Fibroblast of upper back skin (primary cell): ENCODE results near the gene LCN6.
"Not testable (repeated sequence)": the region's sequence is repeated elsewhere in the genome, so short reads cannot be mapped to it uniquely, and the experiment has no call there.

Experiments used
- DNase-seq: peaks from one replicate; pipeline ENCODE4 v3.0.0-alpha.2; 2013

Gene LCN6, protein sequence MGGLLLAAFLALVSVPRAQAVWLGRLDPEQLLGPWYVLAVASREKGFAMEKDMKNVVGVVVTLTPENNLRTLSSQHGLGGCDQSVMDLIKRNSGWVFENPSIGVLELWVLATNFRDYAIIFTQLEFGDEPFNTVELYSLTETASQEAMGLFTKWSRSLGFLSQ

DNA sequence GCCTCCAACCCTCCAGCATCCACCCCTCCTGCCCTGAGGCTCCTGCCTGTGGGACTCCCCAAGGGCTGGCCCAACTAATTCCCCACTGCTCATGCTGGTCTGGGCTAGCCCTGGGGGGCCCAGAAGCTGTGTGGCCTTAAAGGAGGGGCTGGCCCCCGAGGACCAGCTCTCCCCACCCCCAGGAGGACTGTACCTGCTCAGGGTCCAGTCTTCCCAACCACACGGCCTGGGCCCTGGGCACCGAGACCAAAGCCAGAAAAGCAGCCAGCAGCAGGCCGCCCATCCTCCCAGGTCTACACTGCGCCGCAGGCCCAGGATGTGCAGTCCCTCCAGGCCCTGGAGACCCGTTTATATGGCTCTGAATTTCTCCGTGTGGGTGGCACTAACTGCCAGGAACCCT, at the start of gene LCN6:
Gene LCN6, minus strand, starts transcription at position 325 of the 400 bp plus-strand sequence. Its CDS starts 42 bp downstream, at position 283.
- no peak for DNase-seq

DNA sequence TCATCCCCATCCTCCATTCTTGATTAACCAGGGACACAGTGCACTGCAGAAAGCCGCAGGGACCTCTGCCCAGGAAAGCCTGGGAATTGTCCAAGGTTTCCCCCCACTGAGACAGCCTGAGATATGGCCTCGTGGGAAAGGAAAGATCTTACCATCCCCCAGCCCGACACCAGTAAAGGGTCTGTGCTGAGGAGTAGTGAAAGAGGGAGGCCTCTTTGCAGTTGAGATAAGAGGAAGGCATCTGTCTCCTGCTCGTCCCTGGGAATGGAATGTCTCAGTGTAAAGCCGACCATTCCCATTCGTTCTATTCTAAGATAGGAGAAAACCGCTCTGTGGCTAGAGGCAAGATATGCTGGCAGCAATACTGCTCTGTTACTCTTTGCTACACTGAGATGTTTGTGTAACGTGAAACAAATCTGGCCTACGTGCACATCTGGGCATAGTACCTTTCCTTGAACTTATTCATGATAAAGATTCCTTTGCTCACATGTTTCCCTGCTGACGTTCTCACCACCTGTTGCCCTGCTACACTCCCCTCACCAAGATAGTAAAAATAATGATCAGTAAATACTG, 48.5 kb upstream of the LCN6 start:
- peak; percentile 42 for DNase-seq

DNA sequence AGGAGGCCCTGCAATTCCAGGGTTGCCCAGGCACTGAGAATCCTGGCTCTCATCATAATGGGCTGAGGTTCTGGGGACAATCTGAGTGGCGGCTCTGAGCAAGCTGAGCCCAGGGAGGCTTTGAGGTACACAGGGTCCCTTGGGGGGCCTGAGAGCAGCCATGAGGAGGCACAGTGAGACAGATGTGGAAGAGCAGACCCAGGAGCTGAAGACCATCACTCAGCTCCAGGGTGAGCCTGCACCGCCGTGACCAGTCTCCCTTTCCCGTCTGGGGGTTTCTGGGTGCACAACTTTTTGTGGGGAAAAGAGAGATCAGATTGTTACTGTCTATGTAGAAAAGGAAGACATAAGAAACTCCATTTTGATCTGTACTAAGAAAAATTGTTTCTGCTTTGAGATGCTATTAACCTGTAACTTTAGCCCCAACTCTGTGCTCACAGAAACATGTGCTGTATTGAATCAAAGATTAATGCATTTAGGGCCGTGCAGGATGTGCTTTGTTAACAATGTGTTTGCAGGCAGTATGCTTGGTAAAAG, 48.0 kb upstream of the LCN6 start, which contains the start of gene CCDC183:
Gene CCDC183, plus strand, starts transcription at position 101 of the 537 bp plus-strand sequence. Its CDS starts 60 bp downstream, at position 161.
- DNase-seq, result no peak

DNA sequence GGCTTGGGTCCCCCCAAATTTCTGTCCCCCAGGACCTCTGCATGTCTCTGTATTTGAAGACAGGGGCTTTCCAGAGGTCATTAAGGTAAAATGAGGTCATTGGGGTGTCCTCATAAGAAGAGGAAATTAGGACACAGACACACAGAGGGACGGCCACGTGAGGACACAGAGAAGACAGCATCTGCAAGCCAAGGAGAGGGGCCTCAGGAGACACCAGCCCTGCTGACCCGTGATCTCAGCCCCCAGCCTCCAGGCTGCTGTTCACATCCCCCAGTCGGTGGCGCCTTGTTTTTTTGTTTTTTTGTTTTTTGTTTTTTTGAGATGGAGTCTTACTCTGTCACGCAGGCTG, 46.6 kb upstream of the LCN6 start:
- DNase-seq, result no peak

DNA sequence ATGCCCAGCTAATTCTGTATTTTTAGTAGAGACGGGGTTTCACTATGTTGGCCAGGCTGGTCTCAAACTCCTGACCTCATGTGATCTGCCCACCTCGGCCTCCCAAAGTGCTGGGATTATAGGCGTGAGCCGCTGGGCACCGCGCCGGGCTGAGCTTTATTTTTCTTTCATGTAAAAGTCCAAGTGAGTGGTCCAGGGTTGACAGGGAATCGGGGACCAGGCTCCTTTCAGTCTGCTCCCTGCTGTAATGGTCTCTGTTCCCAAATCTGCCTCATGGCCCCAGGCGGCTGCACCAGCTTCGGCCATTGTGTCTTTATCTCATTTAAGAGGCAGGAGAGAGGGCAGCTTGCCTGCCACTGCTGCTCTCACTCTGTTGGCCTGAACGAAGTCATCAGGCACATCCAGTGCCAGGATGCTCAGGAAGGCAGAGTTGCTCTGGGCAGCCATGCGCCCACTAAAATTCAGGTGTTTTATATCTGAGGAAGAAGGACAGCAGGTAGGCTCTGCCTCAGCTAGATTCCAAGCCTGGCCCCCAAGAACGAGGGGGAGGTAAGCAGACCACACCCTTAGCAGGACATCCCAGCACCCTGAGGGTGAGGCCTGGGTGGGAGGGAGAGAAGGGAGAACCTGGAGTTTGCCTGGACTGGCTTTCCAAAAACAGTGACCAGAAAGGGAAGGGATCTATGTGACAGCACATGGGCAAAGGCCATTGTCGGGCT, 46.1 kb upstream of the LCN6 start:
- DNase-seq, result no peak

DNA sequence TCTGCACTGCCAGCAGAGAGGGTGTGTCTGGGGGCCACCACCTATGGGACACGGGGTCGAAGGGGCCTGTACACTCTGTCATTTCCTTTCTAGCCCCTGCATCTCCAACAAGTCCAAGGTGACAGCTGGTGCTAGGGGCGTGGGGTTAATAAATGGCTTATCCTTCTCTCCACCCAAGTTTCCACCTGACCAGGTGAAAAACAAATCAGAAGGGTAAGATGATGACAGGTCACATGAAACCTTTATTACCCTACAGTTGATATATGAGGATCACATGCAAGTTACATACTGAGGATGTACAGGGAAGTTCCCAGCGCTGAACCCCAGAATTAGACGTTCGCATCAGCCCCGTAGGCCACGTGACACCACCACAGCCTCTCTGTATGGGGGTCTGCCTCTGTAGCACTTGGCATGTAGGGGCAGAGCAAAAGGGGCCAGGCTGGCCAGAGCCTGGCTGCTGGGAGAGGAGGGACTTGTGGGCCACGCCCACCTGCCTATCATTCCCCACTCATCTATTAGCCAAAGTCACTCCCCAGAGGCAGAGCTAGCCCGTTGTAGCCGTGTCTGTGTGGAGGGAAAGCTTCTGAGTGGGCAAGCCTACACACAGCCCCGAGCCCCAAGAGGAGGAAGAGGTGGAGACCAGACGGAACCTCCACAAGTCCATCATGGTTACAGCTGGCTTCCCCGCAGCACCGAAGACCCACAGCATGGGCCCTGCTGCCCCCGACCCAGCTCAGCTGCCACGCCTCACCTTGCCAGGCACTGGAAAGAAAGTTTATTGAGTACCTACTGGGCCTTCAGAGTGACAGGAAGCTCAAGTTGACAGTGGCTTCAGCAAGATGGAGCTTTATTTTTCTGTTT, 45.0 kb upstream of the LCN6 start:
- no peak for DNase-seq

DNA sequence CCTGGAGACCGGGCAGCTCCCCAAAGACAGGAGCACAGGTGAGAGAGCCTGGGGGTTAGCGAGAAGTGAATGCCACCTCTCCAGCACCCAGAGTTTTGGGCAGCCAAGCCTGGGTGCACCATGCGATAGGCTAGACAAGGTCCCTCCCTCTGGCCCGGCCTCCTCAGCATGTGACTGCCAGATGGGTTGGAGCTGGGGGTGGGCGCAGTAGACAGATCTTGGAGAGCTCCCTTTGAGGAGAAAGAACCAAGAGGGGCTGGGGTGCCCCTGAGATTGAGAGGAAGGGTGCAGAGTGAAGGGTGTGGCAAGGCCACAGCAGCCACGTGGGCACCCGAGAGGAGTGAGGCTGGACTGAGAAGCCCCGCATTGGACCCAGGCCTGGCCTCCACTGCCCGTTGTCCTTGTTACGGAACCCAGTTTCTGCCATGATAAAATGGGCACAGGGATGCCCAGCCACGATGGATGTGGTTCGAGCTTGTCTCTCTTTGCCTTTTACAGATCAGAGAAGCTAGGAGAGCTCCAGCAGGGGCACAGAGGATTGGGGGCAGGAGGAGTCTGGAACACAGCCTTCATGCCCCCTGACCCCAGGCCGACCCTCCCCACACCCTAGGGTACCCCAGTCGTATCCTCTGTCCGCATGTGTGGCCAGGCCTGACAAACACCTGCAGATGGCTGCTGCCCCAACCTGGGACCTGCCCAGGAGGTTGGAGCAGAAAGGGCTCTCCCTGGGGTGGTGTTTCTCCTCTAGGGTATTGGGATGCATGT, 44.2 kb upstream of the LCN6 start:
- DNase-seq, result no peak

DNA sequence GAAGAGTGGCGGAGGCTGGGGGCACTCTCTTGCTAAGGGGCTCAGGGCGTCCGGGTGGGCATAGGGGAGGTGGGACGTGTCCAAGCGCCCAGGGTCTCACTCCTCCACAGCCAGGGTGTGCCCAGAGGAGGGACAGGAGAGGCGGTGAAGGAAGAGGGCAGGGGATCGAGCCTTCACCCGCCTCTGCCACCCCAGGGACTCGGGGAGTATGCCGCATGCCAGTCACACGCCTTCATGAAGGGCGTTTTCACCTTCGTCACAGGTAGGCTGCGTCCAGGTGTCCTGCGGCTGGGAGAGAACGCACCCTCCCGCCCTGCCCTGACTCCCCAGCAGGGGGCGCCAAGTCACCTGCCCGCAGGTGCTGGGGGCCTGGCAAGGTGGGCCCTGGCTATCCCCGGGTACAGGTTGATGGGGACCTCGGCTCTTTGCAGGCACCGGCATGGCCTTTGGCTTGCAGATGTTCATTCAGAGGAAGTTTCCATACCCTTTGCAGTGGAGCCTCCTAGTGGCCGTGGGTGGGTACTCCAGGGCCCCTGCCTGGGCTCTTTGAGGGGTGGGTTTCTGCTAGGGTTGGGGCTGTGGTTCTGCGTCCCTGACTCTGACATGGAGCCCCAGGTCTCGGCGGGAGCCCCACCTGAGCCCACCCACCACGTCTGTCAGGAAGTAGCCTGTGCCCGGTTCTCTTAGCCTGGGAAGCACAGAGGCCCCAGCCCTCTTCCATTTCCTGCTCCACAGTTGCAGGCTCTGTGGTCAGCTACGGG, 43.4 kb upstream of the LCN6 start:
- DNase-seq, result no peak

DNA sequence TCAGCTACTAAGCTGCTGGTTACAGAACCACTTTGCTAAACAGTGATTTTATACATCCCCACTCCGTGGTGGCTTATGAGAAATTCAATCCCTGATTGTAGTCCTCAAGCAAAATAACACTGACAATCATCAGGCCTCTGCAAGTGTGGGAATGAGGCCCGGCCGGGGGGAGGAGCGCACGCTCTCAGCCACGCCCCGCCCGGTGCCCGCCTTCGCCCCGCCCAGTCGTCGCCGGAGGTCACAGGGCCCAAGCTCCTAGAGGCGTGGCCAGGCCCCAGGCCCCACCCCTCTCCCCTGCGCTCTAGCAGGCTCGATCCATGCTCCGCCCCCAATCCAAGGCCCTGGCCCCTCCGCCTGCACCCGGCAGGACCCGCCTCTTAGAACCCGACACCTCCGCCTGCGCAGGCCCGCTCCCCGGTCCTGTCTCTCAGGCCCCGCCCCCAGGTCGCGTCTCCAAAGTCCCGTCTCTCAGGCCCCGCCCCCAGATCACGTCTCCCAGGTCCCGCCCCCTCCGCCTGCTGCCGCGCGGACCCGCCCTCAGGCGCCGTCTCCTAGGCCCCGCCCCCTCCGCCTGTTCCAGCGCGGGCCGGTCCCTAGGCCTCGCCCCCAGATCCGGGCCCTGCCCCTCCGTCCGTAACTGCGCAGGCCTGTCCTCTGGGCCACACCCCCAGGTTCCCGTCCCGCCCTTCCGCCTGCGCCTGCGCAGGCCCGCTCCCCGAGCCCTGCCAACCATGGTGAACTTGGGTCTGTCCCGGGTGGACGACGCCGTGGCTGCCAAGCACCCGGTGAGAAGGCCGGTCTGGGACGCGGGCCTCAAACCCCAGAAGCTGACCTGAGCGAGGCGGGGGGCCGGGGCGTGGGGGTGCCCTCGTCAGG, 42.6 kb upstream of the LCN6 start, which contains the start of gene TMEM141:
Gene TMEM141, plus strand, starts transcription at position 705 of the 876 bp plus-strand sequence. Its CDS starts 27 bp downstream, at position 732.
- peak; percentile 99 for DNase-seq

DNA sequence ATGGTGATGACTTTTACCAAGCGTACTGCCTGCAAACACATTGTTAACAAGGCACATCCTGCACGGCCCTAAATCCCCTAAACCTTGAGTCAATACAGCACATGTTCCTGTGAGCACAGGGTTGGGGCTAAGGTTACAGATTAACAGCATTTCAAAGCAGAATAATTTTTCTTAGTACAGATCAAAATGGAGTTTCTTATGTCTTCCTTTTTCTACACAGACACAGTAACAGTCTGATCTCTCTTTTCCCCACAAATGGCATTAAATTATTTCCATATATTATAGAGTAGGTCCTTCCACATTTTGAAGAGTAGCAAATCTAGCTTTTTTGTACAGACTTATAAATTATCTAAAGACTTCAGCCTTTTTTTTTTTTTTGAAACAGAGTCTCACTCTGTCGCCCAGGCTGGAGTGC, 41.2 kb upstream of the LCN6 start:
- DNase-seq, result no peak

DNA sequence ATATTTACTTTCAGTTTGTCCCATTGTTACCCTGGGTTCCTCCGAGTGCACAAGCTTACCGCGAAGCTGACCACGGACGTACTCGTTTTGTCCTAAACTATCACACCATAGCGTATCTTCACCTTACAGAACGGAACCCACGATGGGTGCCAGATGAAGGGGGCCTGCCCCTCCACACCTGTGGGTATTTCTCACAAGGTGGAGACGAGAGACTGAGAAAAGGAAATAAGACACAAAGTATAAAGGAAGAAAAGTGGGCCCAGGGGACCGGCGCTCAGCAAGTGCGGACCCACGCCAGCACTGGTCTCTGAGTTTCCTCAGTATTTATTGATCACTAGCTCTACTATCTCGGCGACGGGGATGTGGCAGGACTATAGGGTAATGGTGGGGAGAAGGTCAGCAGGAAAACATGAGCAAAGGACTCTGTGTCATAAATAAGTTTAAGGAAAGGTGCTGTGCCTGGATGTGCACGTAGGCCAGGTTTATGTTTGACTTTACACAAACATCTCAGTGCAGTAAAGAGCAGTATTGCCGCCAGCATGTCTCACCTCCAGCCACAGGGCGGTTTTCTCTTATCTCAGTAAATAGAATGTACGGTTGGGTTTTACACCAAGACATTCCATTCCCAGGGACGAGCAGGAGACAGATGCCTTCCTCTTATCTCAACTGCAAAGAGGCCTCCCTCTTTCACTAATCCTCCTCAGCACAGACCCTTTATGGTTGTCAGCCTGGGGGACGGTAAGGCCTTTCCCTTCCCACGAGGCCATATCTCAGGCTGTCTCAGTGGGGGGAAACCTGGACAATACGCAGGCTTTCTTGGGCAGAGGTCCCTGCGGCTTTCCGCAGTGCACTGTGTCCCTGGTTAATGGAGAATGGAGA, 40.6 kb upstream of the LCN6 start:
- DNase-seq, result not testable (repeated sequence)

DNA sequence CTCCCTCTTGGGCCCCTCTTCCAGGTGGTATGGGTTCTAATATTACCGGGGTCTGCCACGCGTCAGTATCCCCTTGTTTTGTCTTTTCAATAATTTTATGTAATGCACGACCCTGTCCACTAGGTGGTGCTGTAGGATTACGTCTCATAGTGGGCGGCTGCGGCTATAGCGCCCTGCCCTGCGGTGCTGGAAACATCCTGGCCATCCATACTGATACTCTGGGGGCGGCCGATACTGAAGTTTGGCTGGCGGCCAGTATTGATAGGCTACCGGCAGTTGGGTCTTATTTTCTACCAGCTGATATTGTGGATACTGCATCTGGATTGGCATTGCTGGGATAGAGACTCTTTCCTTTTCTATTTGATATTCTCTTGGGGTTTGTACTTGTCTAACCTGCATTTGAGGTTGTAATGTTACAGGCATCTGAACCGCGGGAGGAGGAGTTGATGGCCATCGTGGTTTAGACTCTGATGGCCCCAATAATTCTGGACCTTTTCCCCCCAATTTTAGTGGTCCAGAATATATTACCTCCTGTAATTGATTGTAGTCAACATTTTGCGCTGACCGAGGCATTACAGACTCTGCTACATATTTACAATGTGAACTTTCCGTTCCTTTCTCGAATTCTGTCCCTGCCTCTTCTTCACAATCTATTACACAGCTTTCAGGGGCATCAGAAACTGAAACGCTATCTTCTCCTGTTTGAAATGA, 39.5 kb upstream of the LCN6 start:
- peak; percentile 63 for DNase-seq

DNA sequence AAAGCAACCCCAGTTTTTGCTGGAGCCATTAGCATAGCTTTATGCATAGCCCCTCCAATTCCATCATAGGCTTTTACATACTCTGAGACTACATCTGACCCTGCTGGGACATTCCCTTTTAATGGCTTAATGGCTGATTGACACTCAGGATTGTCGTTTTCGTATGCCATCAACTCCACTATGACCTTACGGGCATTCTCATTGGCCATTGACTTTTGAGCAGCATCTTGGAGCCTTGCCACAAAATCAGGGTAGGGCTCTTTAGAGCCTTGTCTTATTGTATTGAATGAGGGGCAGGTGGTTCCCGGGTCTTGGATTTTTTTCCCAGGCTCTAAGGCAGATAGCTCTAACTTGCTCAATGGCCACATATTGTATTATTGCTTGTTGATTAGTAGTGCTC, 38.7 kb upstream of the LCN6 start:
- DNase-seq, result not testable (repeated sequence)

DNA sequence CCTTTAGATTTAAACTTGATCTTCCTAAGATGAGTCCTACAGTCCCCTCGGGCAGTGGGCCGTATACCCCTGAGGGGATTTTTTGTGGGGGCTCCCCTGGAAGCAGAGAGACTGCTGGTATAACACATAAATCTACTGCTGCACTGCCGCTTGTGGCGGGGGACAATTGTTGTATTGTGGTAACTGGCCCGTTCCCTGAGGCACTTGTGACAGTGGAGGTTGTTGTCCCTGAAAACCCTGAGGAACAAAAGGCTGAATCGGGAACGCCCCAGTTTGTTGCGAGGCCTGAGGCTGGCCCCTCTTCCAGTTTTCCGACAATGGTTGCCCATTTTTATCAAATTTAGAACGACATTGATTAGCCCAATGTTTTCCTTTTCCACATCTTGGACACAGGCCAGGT, 38.1 kb upstream of the LCN6 start:
- DNase-seq, result no peak

DNA sequence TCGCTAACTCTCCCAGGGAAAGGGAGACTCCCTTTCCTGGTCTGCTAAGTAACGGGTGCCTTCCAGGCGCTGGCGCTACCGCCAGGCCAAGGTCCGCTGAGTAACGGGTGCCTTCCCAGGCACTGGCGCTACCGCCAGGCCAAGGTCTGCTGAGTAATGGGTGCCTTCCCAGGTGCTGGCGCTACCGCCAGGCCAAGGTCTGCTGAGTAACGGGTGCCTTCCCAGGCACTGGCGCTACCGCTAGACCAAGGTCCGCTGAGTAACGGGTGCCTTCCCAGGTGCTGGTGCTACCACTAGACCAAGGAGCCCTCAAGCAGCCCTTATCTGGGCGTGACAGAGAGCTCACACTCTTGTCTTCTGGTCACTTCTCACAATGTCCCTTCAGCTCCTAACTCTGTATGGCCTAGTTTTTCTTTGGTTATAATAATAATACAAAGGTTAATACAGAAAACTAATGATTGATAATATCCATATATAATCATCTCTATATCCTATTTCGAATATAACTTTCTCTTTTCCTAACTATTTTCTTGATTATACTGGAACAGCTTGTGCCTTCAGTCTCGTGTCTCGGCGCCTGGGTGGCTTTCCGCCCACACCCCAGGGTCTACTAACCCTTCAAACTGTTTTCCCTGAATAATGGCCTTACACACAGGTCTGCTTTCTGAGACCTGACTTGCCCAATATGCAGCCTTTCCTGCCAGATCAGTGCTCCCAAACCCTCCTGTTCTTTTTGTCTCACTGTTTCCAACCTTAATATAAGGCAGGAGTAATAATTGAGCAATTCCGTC, 37.4 kb upstream of the LCN6 start:
- not testable (repeated sequence) for DNase-seq

DNA sequence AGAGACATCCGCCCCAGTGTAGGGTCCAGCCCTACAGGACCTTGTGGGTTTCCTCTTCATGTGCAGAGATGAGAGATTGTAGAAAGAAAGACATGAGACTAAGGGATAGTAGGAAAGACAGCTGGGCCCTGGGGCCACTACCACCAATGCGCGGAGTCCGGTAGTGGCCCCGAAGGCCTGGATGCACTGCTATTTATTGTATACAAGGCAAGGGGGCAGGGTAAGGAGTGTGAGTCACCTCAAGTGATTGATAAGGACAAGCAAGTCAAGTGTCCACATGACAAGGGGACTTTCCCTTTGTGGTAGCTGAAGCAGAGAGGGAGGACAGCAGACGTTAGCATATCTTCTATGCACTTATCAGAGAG, 36.7 kb upstream of the LCN6 start:
- DNase-seq, result no peak

DNA sequence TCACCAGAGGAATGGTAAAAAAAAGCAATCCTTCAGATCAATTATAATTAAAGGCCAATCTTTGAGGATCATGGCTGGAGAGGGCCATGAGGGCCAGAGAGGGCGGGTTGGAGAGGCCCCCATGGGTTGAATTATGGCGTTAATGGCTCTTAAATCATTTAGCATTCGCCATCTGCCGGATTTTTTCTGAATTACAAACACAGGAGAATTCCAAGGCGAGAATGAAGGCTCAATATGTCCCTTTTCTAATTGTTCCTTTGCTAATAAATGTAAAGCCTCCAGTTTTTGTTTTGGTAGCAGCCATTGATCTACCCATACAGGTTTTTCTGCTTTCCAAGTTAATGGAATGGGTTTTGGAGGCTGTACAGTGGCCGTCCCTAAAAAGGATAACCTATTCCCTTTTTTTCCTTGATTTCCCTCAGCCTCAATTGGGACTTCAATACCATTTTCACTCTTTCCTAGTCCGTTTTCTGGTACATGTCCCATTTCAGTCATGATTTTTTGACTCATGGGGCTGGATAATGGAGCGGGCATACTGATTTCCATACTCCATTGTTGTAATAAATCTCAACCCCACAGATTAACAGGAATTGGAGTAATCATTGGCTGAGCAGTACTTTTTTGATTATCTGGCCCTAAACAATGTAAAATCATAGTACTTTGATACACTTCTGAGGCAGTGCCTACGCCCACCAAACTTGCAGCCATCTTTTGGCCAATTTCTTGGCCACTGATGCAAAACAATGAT, 36.1 kb upstream of the LCN6 start:
- DNase-seq, result no peak
